ENCODE results near the gene MBP.

MBP gene

GRCh38 chr18:77173275-77174030, 40.9 kb upstream of the MBP start:
- TF ChIP-seq CREB5 (CRISPR knock-in tag; IDR thresholded peaks at IDR 0.05; ENCODE audit: low read depth) (no peak), CSDC2 (CRISPR knock-in tag; IDR thresholded peaks at IDR 0.05) (no peak), ZC3H10 (CRISPR knock-in tag; IDR thresholded peaks at IDR 0.05) (no peak), ISL1 (CRISPR knock-in tag; IDR thresholded peaks at IDR 0.05) (no peak), TCF4 (CRISPR knock-in tag; IDR thresholded peaks at IDR 0.05; ENCODE audit: borderline replicate concordance) (no peak), SNAI2 (CRISPR knock-in tag; IDR thresholded peaks at IDR 0.05) (no peak), ZFP30 (CRISPR knock-in tag; IDR thresholded peaks at IDR 0.05) (no peak), TOX (CRISPR knock-in tag; IDR thresholded peaks at IDR 0.05; ENCODE audit: borderline replicate concordance) (no peak), TSHZ2 (CRISPR knock-in tag; IDR thresholded peaks at IDR 0.05) (no peak), ZNF8 (CRISPR knock-in tag; IDR thresholded peaks at IDR 0.05) (no peak), BACH2 (CRISPR knock-in tag; IDR thresholded peaks at IDR 0.05; ENCODE audit: borderline replicate concordance) (no peak), ESRRG (CRISPR knock-in tag; IDR thresholded peaks at IDR 0.05) (no peak), OSR1 (CRISPR knock-in tag; IDR thresholded peaks at IDR 0.05) (no peak), ARNTL (CRISPR knock-in tag; IDR thresholded peaks at IDR 0.05; ENCODE audit: borderline replicate concordance, low read depth) (no peak)
- TF ChIP-seq, protein P1, sequence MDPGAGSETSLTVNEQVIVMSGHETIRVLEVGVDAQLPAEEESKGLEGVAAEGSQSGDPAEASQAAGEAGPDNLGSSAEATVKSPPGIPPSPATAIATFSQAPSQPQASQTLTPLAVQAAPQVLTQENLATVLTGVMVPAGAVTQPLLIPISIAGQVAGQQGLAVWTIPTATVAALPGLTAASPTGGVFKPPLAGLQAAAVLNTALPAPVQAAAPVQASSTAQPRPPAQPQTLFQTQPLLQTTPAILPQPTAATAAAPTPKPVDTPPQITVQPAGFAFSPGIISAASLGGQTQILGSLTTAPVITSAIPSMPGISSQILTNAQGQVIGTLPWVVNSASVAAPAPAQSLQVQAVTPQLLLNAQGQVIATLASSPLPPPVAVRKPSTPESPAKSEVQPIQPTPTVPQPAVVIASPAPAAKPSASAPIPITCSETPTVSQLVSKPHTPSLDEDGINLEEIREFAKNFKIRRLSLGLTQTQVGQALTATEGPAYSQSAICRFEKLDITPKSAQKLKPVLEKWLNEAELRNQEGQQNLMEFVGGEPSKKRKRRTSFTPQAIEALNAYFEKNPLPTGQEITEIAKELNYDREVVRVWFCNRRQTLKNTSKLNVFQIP (CRISPR knock-in tag; IDR thresholded peaks at IDR 0.05; ENCODE audit: borderline replicate concordance, low read depth): no peak
- TF ChIP-seq, protein P2, sequence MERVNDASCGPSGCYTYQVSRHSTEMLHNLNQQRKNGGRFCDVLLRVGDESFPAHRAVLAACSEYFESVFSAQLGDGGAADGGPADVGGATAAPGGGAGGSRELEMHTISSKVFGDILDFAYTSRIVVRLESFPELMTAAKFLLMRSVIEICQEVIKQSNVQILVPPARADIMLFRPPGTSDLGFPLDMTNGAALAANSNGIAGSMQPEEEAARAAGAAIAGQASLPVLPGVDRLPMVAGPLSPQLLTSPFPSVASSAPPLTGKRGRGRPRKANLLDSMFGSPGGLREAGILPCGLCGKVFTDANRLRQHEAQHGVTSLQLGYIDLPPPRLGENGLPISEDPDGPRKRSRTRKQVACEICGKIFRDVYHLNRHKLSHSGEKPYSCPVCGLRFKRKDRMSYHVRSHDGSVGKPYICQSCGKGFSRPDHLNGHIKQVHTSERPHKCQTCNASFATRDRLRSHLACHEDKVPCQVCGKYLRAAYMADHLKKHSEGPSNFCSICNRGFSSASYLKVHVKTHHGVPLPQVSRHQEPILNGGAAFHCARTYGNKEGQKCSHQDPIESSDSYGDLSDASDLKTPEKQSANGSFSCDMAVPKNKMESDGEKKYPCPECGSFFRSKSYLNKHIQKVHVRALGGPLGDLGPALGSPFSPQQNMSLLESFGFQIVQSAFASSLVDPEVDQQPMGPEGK (CRISPR knock-in tag; IDR thresholded peaks at IDR 0.05; ENCODE audit: borderline replicate concordance): no peak
- ATAC-seq: no peak

GRCh38 chr18:77170890-77171410, 38.4 kb upstream of the MBP start:
- TF ChIP-seq GLIS3 (CRISPR knock-in tag; IDR thresholded peaks at IDR 0.05): no peak
- TF ChIP-seq ZFP30 (CRISPR knock-in tag; IDR thresholded peaks at IDR 0.05): no peak
- no peak for TF ChIP-seq OSR1 (CRISPR knock-in tag; IDR thresholded peaks at IDR 0.05)
- TF ChIP-seq TOX (CRISPR knock-in tag; IDR thresholded peaks at IDR 0.05; ENCODE audit: borderline replicate concordance): no peak
- TF ChIP-seq, protein P1 (CRISPR knock-in tag; IDR thresholded peaks at IDR 0.05; ENCODE audit: borderline replicate concordance, low read depth): no peak
- no peak for TF ChIP-seq ISL1 (CRISPR knock-in tag; IDR thresholded peaks at IDR 0.05)
- TF ChIP-seq ZNF70 (CRISPR knock-in tag; IDR thresholded peaks at IDR 0.05): no peak
- TF ChIP-seq PPARA (CRISPR knock-in tag; IDR thresholded peaks at IDR 0.05; ENCODE audit: borderline replicate concordance): no peak
- TF ChIP-seq CREB5 (CRISPR knock-in tag; IDR thresholded peaks at IDR 0.05; ENCODE audit: low read depth): no peak
- no peak for TF ChIP-seq SNAI2 (CRISPR knock-in tag; IDR thresholded peaks at IDR 0.05)
- no peak for TF ChIP-seq ARNTL (CRISPR knock-in tag; IDR thresholded peaks at IDR 0.05; ENCODE audit: borderline replicate concordance, low read depth)
- no peak for TF ChIP-seq CSDC2 (CRISPR knock-in tag; IDR thresholded peaks at IDR 0.05)
- ATAC-seq: no peak

Measured in SK-N-SH treated with all-trans-retinoic acid at 6 μM for 48 hours (cell line).